Trophoblast cell (in vitro differentiated cells and primary cell): ENCODE data around the gene MOB3A.
A peak's percentile ranks its signal among the peaks of the same experiment; 100 is the strongest.
"Not testable (repeated sequence)": the region's sequence is repeated elsewhere in the genome, so short reads cannot be mapped to it uniquely, and the experiment has no call there.

ENCODE experiments used
- DNase-seq, 2 donors: peaks; one replicate each; pipeline ENCODE4 v3.0.0-alpha.2; 2016
- H2AFZ ChIP-seq: 2 replicates; pipeline ENCODE4 v1.6.1; 2013; ENCODE audit warnings: low read length, moderate library complexity, mild to moderate bottlenecking; ENCODE audit not compliant: insufficient read depth, poor library complexity
- H2AK5ac ChIP-seq: 2 replicates; pipeline ENCODE4 v1.6.1; 2013; ENCODE audit warnings: mild to moderate bottlenecking, low read length
- H2BK120ac ChIP-seq: 2 replicates; pipeline ENCODE4 v1.6.1; 2013; ENCODE audit warnings: low read length, mild to moderate bottlenecking, moderate library complexity; ENCODE audit not compliant: insufficient read depth, poor library complexity
- H2BK12ac ChIP-seq: 2 replicates; pipeline ENCODE4 v1.6.1; 2013; ENCODE audit warnings: mild to moderate bottlenecking, low read length, moderate library complexity
- H2BK5ac ChIP-seq: 2 replicates; pipeline ENCODE4 v1.6.1; 2013; ENCODE audit warnings: low read length, low read depth, moderate library complexity, mild to moderate bottlenecking; ENCODE audit not compliant: poor library complexity
- H3K14ac ChIP-seq: 2 replicates; pipeline ENCODE4 v1.6.1; 2013; ENCODE audit warnings: mild to moderate bottlenecking, low read length
- H3K18ac ChIP-seq: 2 replicates; pipeline ENCODE4 v1.6.1; 2013; ENCODE audit warnings: mild to moderate bottlenecking, low read length
- H3K23ac ChIP-seq: 2 replicates; pipeline ENCODE4 v1.6.1; 2013; ENCODE audit warnings: low read length
- H3K27ac ChIP-seq: 2 replicates; pipeline ENCODE4 v1.5.1; 2013; ENCODE audit warnings: low read depth, mild to moderate bottlenecking, inconsistent platforms, low read length, moderate library complexity
- H3K27me3 ChIP-seq: 2 replicates; pipeline ENCODE4 v1.6.1; 2013; ENCODE audit warnings: inconsistent platforms, mild to moderate bottlenecking, low read length, moderate library complexity; ENCODE audit not compliant: insufficient read depth
- H3K36me3 ChIP-seq, 2 experiments: 1 replicate in 1 of 2; 2 replicates in 1 of 2; pipeline ENCODE4 v1.6.1; 2013; ENCODE audit warnings: low read length in 2 of 2, mild to moderate bottlenecking in 2 of 2, moderate library complexity in 1 of 2; ENCODE audit not compliant: insufficient read depth in 2 of 2, control insufficient read depth in 1 of 2
- H3K4ac ChIP-seq: 2 replicates; pipeline ENCODE4 v1.6.1; 2013; ENCODE audit warnings: low read depth, mild to moderate bottlenecking, low read length, moderate library complexity
- H3K4me1 ChIP-seq, 2 experiments: 1 replicate in 1 of 2; 2 replicates in 1 of 2; pipeline ENCODE4 v1.6.1; 2013; ENCODE audit warnings: low read length in 2 of 2, mild to moderate bottlenecking in 2 of 2, moderate library complexity in 1 of 2; ENCODE audit not compliant: insufficient read depth in 2 of 2, control insufficient read depth in 1 of 2
- H3K4me2 ChIP-seq: 2 replicates; pipeline ENCODE4 v1.6.1; 2013; ENCODE audit warnings: inconsistent platforms, mild to moderate bottlenecking, low read length, moderate library complexity
- H3K4me3 ChIP-seq: 2 replicates; pipeline ENCODE4 v1.5.1; 2013; ENCODE audit warnings: mild to moderate bottlenecking, low read depth, low read length, inconsistent platforms
- H3K79me1 ChIP-seq: one replicate; pipeline ENCODE4 v1.6.1; 2013; ENCODE audit warnings: low read length
- H3K79me2 ChIP-seq: 2 replicates; pipeline ENCODE4 v1.6.1; 2013; ENCODE audit warnings: low read length, mild to moderate bottlenecking; ENCODE audit not compliant: control insufficient read depth, insufficient read depth, poor library complexity
- H3K9ac ChIP-seq: 2 replicates; pipeline ENCODE4 v1.6.1; 2013; ENCODE audit warnings: mild to moderate bottlenecking, low read length
- H3K9me3 ChIP-seq: 2 replicates; pipeline ENCODE4 v1.6.1; 2013; ENCODE audit warnings: low read depth, mild to moderate bottlenecking, control low read depth, inconsistent platforms, low read length; ENCODE audit not compliant: insufficient read depth
- H4K12ac ChIP-seq: 2 replicates; pipeline ENCODE4 v1.6.1; 2013; ENCODE audit warnings: low read depth, mild to moderate bottlenecking, low read length, moderate library complexity
- H4K8ac ChIP-seq: 2 replicates; pipeline ENCODE4 v1.6.1; 2013; ENCODE audit warnings: low read depth, mild to moderate bottlenecking, low read length, moderate library complexity
- H4K91ac ChIP-seq: one replicate; pipeline ENCODE4 v1.6.1; 2013; ENCODE audit warnings: low read depth, mild to moderate bottlenecking, low read length, moderate library complexity
- WGBS: extraction: QIAGEN DNeasy Blood & Tissue Kit; methylation state at CpG from one replicate; pipeline ENCODE4 v1.1.7; 2013; ENCODE audit warnings: missing lambda C conversion rate; ENCODE audit not compliant: insufficient read length, insufficient coverage; ENCODE audit errors: extremely low coverage; 5-methylcytosine and 5-hydroxymethylcytosine counted together

Gene MOB3A

DNA sequence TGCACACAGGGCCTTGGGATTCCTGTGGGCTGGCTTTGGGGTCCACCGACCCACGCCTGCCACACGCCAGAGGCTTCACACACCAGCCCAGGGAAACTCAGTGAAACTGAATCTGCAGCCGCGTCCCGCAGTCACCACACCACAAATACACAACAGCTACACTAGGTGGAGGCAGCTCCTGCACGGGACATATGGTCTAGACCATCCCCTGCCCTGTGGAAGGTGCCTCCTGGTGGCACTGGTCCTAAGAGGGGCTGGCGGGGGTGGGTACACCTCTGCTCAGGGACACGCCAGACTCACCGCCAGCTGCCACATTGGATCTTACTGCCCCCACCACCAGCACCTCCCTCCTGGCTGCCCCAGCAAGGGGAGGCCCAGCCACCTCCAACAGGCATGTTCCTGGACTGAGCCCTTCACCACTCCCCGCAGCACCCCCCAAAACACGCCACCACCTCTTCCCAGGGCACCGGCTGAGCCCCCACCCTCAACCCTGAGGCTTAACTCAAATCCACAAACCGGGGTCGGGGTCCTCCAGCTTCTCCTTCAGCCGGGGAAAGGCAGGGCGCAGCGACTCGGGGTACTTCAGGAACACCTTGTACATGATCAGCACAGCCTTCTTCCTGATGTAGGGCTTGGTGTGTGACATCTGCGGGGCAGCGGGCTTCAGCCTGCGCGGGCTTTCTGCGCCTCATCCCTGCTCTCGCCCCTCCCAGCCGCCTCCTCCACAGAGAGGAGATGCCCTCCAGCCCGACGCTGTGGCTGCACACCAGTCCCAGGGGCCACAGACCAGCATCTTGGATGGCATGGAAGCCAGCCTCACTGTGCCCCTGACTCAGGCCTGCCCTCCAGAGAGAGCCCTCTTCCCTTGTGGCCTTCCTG lies 34.0 kb upstream of the MOB3A start:
- Histone ChIP-seq H2AK5ac (no peak overlapping the region), H3K4me2 (no peak overlapping the region), H3K36me3 (peaks cover 69 to 72% of the 10 kb centered on the region in 2 experiments), H2BK120ac (no peak overlapping the region), H3K4ac (no peak overlapping the region), H4K91ac (no peak overlapping the region), H3K79me2 (no peaks in the 10 kb centered on the region), H3K27ac (no peak overlapping the region), H3K27me3 (no peaks in the 10 kb centered on the region), H2BK5ac (no peak overlapping the region), H3K23ac (no peak overlapping the region), H3K14ac (no peak overlapping the region), H2BK12ac (no peak overlapping the region), H4K8ac (no peak overlapping the region), H3K79me1 (no peaks in the 10 kb centered on the region), H3K4me3 (peak overlapping the region; percentile 16), H2AFZ (no peak overlapping the region), H3K4me1 (no peaks in the 10 kb centered on the region), H4K12ac (no peak overlapping the region), H3K9me3 (peaks cover 7% of the 10 kb centered on the region), H3K9ac (no peak overlapping the region), H3K18ac (no peak overlapping the region)
- no CpG with 5 or more reads among the region's 28 CpGs for WGBS
- DNase-seq = no peak

DNA sequence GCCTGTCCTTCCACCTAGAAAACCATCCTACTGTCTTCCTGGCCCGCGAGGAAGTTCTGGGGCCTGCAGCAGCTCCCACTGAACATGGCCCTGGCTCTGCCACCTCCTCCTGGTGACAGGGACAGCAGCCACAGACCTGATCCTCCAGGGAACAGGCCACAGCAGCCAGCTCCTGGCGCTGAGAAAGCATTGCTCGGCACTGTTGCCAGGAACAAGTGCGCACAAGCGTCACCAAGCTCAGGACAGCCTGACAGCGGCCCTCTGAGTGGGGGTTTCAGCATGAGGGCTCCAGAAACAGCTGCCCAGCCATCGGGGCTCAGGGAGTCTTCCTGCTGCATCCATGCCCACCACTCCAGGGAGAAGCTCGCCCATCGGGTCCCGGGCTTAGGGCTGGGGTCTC lies 33.4 kb upstream of the MOB3A start:
- Histone ChIP-seq H2BK12ac (no peak overlapping the region), H3K18ac (no peak overlapping the region), H3K27ac (no peak overlapping the region), H2AFZ (no peak overlapping the region), H2BK5ac (no peak overlapping the region), H3K4me3 (no peak overlapping the region), H3K14ac (no peak overlapping the region), H2AK5ac (no peak overlapping the region), H3K4me1 (no peaks in the 10 kb centered on the region), H3K4ac (no peak overlapping the region), H3K79me1 (no peaks in the 10 kb centered on the region), H3K36me3 (peaks cover 73 to 75% of the 10 kb centered on the region in 2 experiments), H3K9ac (no peak overlapping the region), H2BK120ac (no peak overlapping the region), H3K4me2 (no peak overlapping the region), H3K27me3 (no peaks in the 10 kb centered on the region), H4K8ac (no peak overlapping the region), H3K9me3 (peaks cover 7% of the 10 kb centered on the region), H3K79me2 (no peaks in the 10 kb centered on the region), H4K91ac (no peak overlapping the region), H3K23ac (no peak overlapping the region), H4K12ac (no peak overlapping the region)
- no peak for DNase-seq
- no CpG with 5 or more reads among the region's 11 CpGs for WGBS

DNA sequence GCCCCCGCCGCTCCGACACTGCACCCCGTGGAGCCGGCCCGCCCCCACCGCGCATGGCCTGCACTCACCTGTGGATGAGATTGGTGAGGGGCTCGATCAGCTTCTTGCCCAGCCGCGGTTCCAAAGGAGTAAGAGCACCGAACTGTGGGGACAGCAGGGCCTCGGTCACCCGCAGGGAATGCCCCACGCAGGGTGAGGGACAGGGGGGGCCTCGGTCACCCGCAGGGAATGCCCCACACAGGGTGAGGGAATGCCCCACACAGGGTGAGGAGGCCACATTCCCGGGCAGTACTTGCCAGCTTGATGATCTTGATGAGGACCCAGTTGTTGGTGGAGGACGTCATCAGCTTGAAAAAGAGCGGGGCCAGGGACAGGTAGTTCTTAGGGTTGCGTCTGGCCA lies 32.9 kb upstream of the MOB3A start:
- WGBS = no CpG with 5 or more reads among the region's 21 CpGs
- no peak overlapping the region for H3K18ac ChIP-seq
- no peak overlapping the region for H4K91ac ChIP-seq

DNA sequence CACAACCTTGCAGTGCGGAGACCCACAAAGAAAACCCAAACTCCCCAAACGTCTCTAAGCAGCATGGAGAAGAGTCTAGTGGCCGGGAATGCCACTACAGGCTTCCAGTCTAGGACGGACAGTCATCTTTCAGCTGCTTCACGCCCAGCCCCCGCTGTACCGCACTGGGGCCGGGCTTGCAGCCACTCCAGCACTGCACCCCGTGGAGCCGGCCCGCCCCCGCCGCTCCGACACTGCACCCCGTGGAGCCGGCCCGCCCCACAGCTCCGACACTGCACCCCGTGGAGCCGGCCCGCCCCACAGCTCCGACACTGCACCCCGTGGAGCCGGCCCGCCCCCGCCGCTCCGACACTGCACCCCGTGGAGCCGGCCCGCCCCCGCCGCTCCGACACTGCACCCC lies 32.1 kb upstream of the MOB3A start:
- H3K9me3 ChIP-seq, H3K9ac ChIP-seq, H3K23ac ChIP-seq, H3K79me1 ChIP-seq, DNase-seq, H3K27me3 ChIP-seq, H2AFZ ChIP-seq, H2BK120ac ChIP-seq, H3K27ac ChIP-seq, H4K8ac ChIP-seq, H2BK5ac ChIP-seq, H2BK12ac ChIP-seq, H3K79me2 ChIP-seq, H3K4me2 ChIP-seq, H3K14ac ChIP-seq, H2AK5ac ChIP-seq, H3K4ac ChIP-seq, H4K12ac ChIP-seq, H3K4me3 ChIP-seq, H3K4me1 ChIP-seq, H3K18ac ChIP-seq, H4K91ac ChIP-seq: not testable (repeated sequence)
- no CpG with 5 or more reads among the region's 34 CpGs for WGBS
- peaks cover 83 to 85% of the 10 kb centered on the region in 2 experiments for H3K36me3 ChIP-seq

More for the DNA sequence above, 32.9 kb upstream of the MOB3A start:
- no peaks in the 10 kb centered on the region for H3K79me1 ChIP-seq
- no peak overlapping the region for H3K27ac ChIP-seq
- no peak overlapping the region for H2AFZ ChIP-seq
- no peak overlapping the region for H2BK120ac ChIP-seq
- H2BK5ac ChIP-seq = no peak overlapping the region
- H4K8ac ChIP-seq = no peak overlapping the region
- no peaks in the 10 kb centered on the region for H3K79me2 ChIP-seq
- DNase-seq = no peak
- H3K23ac ChIP-seq = no peak overlapping the region
- H3K9ac ChIP-seq = no peak overlapping the region
- H3K4ac ChIP-seq = no peak overlapping the region
- no peaks in the 10 kb centered on the region for H3K27me3 ChIP-seq
- H3K4me3 ChIP-seq = no peak overlapping the region
- H4K12ac ChIP-seq = no peak overlapping the region
- no peaks in the 10 kb centered on the region for H3K4me1 ChIP-seq
- H2BK12ac ChIP-seq = no peak overlapping the region
- no peak overlapping the region for H2AK5ac ChIP-seq
- no peak overlapping the region for H3K4me2 ChIP-seq
- no peak overlapping the region for H3K14ac ChIP-seq
- peaks cover 76 to 78% of the 10 kb centered on the region in 2 experiments for H3K36me3 ChIP-seq
- peaks cover 7% of the 10 kb centered on the region for H3K9me3 ChIP-seq
